Cardiac fibroblast (primary cell): ENCODE measurements around the gene GALNT18.
A peak's percentile ranks its signal among the peaks of the same experiment; 100 is the strongest.
"Not testable (repeated sequence)": the region's sequence is repeated elsewhere in the genome, so short reads cannot be mapped to it uniquely, and the experiment has no call there.

ENCODE experiments used
- DNase-seq, 2 donors: peaks; one replicate each; pipeline versions ENCODE4 v3.0.0 to v3.0.0-alpha.2; 2010; ENCODE audit warnings: low read depth in 2 of 2
- H3K4me3 ChIP-seq, 2 donors: replicated peaks in 1 of 2; 1 replicate in 1 of 2; 2 replicates in 1 of 2; pipeline ENCODE4 v1.5.1; 2011; ENCODE audit warnings: low read depth in 2 of 2, low read length in 2 of 2, mild to moderate bottlenecking in 2 of 2, moderate library complexity in 1 of 2
- TF ChIP-seq, protein P1 (sequence below): IDR thresholded peaks from one replicate; pipeline ENCODE4 v1.5.1; 2011; ENCODE audit warnings: low read depth, mild to moderate bottlenecking, low read length, inconsistent platforms

GALNT18 gene

DNA sequence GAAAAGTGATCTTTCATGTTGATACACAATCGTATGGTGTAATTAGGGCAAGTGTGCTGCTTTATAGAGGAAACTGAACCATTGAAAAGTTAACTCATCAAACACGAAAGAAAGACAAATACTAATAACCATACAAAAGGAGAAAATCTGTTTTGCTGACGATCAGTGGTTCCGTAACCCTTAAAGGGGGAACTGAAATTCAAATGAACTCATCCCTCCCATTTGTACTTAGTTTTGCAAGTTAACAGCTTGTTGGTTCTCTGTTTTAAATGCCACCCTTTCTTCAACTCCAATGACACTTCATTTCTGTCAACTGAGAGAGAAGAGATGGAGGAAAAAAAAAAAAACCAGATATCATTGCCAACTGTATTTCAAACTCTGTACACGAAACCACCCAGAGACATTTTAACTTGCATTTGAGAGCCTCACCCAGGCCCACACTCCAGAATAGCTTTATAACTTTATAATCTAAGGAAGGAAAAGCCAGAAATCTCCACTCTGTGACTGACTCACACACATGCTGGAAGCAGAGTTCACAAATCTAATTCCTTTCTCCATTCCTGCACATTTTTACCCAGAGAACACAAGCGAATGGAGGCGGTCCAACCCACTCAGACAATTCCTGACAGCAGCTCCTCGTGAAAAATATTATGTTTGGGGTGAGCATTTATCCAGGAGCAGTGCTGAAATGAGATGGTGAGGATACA, 251.4 kb downstream of the GALNT18 start:
- TF ChIP-seq, protein P1, sequence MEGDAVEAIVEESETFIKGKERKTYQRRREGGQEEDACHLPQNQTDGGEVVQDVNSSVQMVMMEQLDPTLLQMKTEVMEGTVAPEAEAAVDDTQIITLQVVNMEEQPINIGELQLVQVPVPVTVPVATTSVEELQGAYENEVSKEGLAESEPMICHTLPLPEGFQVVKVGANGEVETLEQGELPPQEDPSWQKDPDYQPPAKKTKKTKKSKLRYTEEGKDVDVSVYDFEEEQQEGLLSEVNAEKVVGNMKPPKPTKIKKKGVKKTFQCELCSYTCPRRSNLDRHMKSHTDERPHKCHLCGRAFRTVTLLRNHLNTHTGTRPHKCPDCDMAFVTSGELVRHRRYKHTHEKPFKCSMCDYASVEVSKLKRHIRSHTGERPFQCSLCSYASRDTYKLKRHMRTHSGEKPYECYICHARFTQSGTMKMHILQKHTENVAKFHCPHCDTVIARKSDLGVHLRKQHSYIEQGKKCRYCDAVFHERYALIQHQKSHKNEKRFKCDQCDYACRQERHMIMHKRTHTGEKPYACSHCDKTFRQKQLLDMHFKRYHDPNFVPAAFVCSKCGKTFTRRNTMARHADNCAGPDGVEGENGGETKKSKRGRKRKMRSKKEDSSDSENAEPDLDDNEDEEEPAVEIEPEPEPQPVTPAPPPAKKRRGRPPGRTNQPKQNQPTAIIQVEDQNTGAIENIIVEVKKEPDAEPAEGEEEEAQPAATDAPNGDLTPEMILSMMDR: no peak
- no peak overlapping the region for H3K4me3 ChIP-seq
- no peak for DNase-seq

DNA sequence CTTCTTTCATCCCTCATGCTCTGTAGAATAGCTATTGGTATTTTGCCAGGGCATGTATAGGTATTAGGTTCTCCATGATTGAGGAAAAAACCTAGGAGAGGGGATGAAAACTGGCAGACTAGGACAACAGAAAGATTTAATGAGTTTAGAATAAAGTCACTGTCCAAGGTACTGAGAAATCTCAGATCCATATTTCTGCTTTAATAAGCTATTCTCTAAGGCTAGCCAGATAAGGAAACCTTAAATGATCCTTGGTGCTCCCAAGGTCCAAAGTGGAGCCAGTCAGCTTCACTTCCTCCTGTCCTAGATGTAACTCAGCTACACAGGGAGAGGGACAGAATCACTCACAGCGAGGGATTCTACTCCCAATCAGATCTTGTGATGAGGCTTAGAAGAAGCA, 255.0 kb downstream of the GALNT18 start:
- DNase-seq: peak; percentile 14 to 15
- TF ChIP-seq, protein P1: no peak
- no peak overlapping the region for H3K4me3 ChIP-seq

GRCh38 chr11:11363674-11364073, 258.1 kb downstream of the GALNT18 start:
- no peak for DNase-seq
- TF ChIP-seq, protein P1: no peak
- no peak overlapping the region for H3K4me3 ChIP-seq

DNA sequence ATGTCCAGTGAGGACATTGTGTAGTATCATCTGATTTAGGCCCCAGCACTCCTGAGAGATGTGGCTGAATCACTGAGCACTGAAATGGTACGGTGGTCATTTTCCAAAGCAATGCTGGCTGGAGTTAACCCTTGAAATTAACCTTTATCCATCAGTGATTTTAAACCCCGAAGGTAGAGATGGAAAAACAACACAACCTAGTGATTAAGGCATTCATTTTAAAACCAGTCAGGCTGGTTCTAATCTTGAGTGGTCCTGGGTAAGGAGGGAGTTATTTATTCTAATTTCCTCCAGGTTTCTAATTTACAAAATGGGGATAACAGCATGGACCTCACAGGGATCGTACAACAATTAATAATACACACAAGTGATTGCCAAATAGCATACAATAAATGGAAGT, 262.2 kb downstream of the GALNT18 start:
- no peak overlapping the region for H3K4me3 ChIP-seq
- DNase-seq: no peak
- TF ChIP-seq, protein P1: no peak

DNA sequence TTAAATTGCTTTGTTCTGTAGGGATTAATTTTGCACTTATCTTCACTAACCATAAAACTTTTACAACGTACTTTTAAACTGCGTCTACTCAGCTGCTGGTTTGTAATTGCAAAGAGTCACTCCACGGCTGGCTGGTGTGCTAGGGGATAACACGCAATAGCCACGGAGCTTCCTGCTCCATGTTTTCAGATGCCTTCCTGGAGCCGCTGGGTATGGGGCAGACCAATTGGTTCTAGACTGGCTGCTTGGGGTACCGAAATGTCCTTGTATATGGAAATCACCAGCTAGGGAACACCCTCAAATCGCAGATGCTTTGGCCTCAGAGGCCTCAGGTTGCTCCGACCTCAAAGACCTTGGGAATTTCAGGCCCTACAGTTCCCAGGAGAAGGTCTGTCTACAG, 265.0 kb downstream of the GALNT18 start:
- DNase-seq: no peak
- TF ChIP-seq, protein P1: no peak
- H3K4me3 ChIP-seq: no peak overlapping the region

DNA sequence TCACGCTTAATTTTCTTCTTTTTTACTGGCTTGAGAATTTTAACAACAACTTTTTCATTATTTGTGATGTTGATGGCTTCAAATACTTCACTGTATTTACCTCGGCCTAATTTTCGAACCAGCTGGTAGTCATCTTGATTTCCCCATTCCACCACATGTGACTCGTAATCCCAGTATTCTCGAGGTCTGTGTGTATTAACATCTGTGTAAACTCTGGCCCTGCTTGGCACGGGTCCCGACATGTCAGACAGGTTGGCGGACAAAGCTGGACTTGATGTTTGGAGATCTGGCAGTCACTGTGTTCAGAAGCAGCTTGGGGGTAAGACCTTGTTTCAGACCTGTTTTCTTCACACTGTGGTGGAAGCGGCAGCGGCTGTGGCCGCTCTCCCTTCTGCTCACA, 268.9 kb downstream of the GALNT18 start, which contains the start of gene CSNK2A3:
CSNK2A3 (minus strand) TSS at position 373 of the 400 bp plus-strand sequence; CDS start at position 242, 131 bp downstream.
- not testable (repeated sequence) for DNase-seq, H3K4me3 ChIP-seq

DNA sequence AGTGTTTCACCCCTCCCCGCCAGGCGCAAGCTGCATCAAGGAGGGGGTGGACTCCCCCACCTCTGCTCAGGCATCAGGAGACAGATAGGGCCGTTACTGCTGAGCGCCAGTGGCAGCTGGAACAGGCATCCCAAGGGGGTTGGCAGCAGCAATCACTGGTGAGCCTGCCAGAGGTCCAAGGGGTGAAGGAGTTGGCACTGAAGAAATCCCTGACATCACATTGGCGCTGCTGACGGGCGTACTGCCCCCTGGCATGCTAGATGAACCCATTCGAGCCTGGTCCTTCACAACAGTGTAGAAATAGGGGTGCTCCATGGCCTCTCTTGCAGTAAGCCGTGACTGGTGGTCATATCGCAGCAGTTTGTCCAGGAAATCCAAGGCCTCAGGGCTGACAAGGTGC, 270.0 kb downstream of the GALNT18 start:
- not testable (repeated sequence) for H3K4me3 ChIP-seq, DNase-seq

DNA sequence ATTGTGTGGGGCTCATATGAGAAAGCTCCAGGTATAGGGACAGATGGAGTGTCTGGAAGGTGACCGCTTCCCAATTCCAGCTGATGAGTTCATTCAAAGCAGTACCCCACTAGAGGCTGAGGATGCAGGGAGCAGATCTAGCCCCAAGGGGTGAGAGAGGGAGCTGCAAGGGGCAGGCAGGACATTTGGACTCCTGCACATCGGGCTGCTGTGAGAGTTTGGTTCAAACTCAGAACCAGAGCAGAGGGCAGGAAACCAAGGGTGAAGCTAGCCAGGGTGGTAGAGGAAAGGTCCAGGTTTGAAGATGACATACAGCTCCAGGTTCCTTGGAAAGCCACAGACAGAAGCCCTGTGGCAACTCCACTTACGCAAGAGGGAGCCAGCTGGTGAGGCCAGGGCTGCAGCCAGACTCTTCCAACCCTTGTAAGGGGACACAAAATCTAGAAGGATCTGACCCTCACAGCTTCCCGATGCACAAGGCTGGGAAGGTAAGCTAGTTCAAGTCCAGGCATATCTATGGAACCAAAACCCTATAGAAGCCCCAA, 270.7 kb downstream of the GALNT18 start:
- TF ChIP-seq, protein P1: no peak
- peak in 1 of 2 donors; percentile 11 for DNase-seq
- no peak overlapping the region for H3K4me3 ChIP-seq
